GM23248 (cell line): ENCODE data around the gene EMP3.

Experiments
- EZH2 ChIP-seq: fragments of 200-600 bp; sonication (generic); IDR thresholded peaks from 2 replicates; pipeline ENCODE4 v1.6.1; 2018; ENCODE audit warnings: antibody characterized with exemption, mild to moderate bottlenecking; ENCODE audit not compliant: insufficient read depth, poor library complexity, severe bottlenecking
- EZH2phosphoT487 ChIP-seq: fragments of 200-600 bp; sonication (generic); IDR thresholded peaks from 2 replicates; pipeline ENCODE4 v1.6.1; 2018; ENCODE audit warnings: antibody characterized with exemption, moderate library complexity, mild to moderate bottlenecking, low read depth; ENCODE audit not compliant: insufficient read depth

- TF ChIP-seq EZH2phosphoT487 = no peak
- no peak for TF ChIP-seq EZH2
Observed at GRCh38 chr19:48303866-48304265, 21.5 kb upstream of the EMP3 start.
